Measurements from ENCODE around the gene NECAB2. TPM values are rescaled to one million over a fixed set of nuclear protein-coding genes. Genes with fewer than 3 reads are reported as not detected.

NECAB2 gene
- total and polyA plus RNA-seq, 2 donors (not counting 1 experiment from before 2014, with no cell fraction given), result 0.03 to 0.17 TPM

GRCh38 chr16:83996481-83997252 lies 28.6 kb downstream of the NECAB2 start:
- Histone ChIP-seq H4K20me1 (ENCODE audit: control insufficient read depth, extremely low read depth, insufficient read depth, low read length) (no peaks in the 10 kb centered on the region), H2AFZ (ENCODE audit: low read length) (no peak overlapping the region), H3K9me3 (ENCODE audit: control insufficient read depth, insufficient read depth, low read depth, low read length) (no peaks in the 10 kb centered on the region), H3K36me3 (ENCODE audit: control insufficient read depth, insufficient read depth, low read length) (no peaks in the 10 kb centered on the region), H3K27ac (ENCODE audit: insufficient read depth, low read length) (no peak overlapping the region), H3K4me2 (ENCODE audit: extremely low read depth, insufficient read depth, low read length) (no peak overlapping the region), H3K4me1 (ENCODE audit: control insufficient read depth, extremely low read depth, insufficient read depth, low read length) (peaks cover 2% of the 10 kb centered on the region), H3K4me3 (replicated peaks in 1 of 4; ENCODE audit: control extremely low read depth in 1 of 4, insufficient read depth in 1 of 4, low read depth in 3 of 4, low read length in 4 of 4) (no peak overlapping the region), H3K79me2 (ENCODE audit: control insufficient read depth, insufficient read depth, low read length) (no peaks in the 10 kb centered on the region), H3K27me3 (ENCODE audit: control insufficient read depth, insufficient read depth, low read length) (no peaks in the 10 kb centered on the region), H3K9ac (ENCODE audit: insufficient read depth, low read length) (no peak overlapping the region)
- no peak for TF ChIP-seq CTCF (conservative IDR thresholded peaks at IDR 0.05 in 1 of 2, IDR thresholded peaks at IDR 0.05 in 1 of 2; ENCODE audit: low read depth in 1 of 2, low read length in 2 of 2)
- TF ChIP-seq EZH2 (IDR thresholded peaks at IDR 0.05; ENCODE audit: low read length, missing control alignments), result no peak
- no peak for DNase-seq (ENCODE audit: low read depth in 2 of 2)

- Histone ChIP-seq H3K27ac (ENCODE audit: insufficient read depth, low read length) (no peak overlapping the region), H3K36me3 (ENCODE audit: control insufficient read depth, insufficient read depth, low read length) (no peaks in the 10 kb centered on the region), H3K4me1 (ENCODE audit: control insufficient read depth, extremely low read depth, insufficient read depth, low read length) (no peaks in the 10 kb centered on the region), H3K79me2 (ENCODE audit: control insufficient read depth, insufficient read depth, low read length) (no peaks in the 10 kb centered on the region), H2AFZ (ENCODE audit: low read length) (no peak overlapping the region), H3K9me3 (ENCODE audit: control insufficient read depth, insufficient read depth, low read depth, low read length) (no peaks in the 10 kb centered on the region), H3K27me3 (ENCODE audit: control insufficient read depth, insufficient read depth, low read length) (peaks cover 2% of the 10 kb centered on the region), H3K4me3 (replicated peaks in 1 of 4; ENCODE audit: control extremely low read depth in 1 of 4, insufficient read depth in 1 of 4, low read depth in 3 of 4, low read length in 4 of 4) (no peak overlapping the region), H3K4me2 (ENCODE audit: extremely low read depth, insufficient read depth, low read length) (no peak overlapping the region), H4K20me1 (ENCODE audit: control insufficient read depth, extremely low read depth, insufficient read depth, low read length) (no peaks in the 10 kb centered on the region), H3K9ac (ENCODE audit: insufficient read depth, low read length) (no peak overlapping the region)
- TF ChIP-seq CTCF (conservative IDR thresholded peaks at IDR 0.05 in 1 of 2, IDR thresholded peaks at IDR 0.05 in 1 of 2; ENCODE audit: low read depth in 1 of 2, low read length in 2 of 2) (no peak), EZH2 (IDR thresholded peaks at IDR 0.05; ENCODE audit: low read length, missing control alignments) (no peak)
- no peak for DNase-seq (ENCODE audit: low read depth in 2 of 2)
Measured at GRCh38 chr16:83998091-83998490, 30.0 kb downstream of the NECAB2 start.

- DNase-seq (ENCODE audit: low read depth in 2 of 2), result no peak
Measured at GRCh38 chr16:84000989-84001642, 33.1 kb downstream of the NECAB2 start.

More at GRCh38 chr16:84000989-84001642, 33.1 kb downstream of the NECAB2 start:
- no peak overlapping the region for H3K27ac ChIP-seq (ENCODE audit: insufficient read depth, low read length)
- H3K4me3 ChIP-seq (replicated peaks in 1 of 4; ENCODE audit: control extremely low read depth in 1 of 4, insufficient read depth in 1 of 4, low read depth in 3 of 4, low read length in 4 of 4), result no peak overlapping the region
- no peaks in the 10 kb centered on the region for H4K20me1 ChIP-seq (ENCODE audit: control insufficient read depth, extremely low read depth, insufficient read depth, low read length)
- H3K36me3 ChIP-seq (ENCODE audit: control insufficient read depth, insufficient read depth, low read length), result no peaks in the 10 kb centered on the region
- no peaks in the 10 kb centered on the region for H3K4me1 ChIP-seq (ENCODE audit: control insufficient read depth, extremely low read depth, insufficient read depth, low read length)
- no peaks in the 10 kb centered on the region for H3K79me2 ChIP-seq (ENCODE audit: control insufficient read depth, insufficient read depth, low read length)
- H3K27me3 ChIP-seq (ENCODE audit: control insufficient read depth, insufficient read depth, low read length), result peaks cover 15% of the 10 kb centered on the region
- H3K9ac ChIP-seq (ENCODE audit: insufficient read depth, low read length), result no peak overlapping the region
- no peak for TF ChIP-seq CTCF (conservative IDR thresholded peaks at IDR 0.05 in 1 of 2, IDR thresholded peaks at IDR 0.05 in 1 of 2; ENCODE audit: low read depth in 1 of 2, low read length in 2 of 2)
- TF ChIP-seq EZH2 (IDR thresholded peaks at IDR 0.05; ENCODE audit: low read length, missing control alignments), result no peak
- no peaks in the 10 kb centered on the region for H3K9me3 ChIP-seq (ENCODE audit: control insufficient read depth, insufficient read depth, low read depth, low read length)
- H2AFZ ChIP-seq (ENCODE audit: low read length), result no peak overlapping the region
- H3K4me2 ChIP-seq (ENCODE audit: extremely low read depth, insufficient read depth, low read length), result no peak overlapping the region

Measured in fibroblast of lung (primary cell).